ENCODE data around the gene SGTA.

Gene SGTA

DNA sequence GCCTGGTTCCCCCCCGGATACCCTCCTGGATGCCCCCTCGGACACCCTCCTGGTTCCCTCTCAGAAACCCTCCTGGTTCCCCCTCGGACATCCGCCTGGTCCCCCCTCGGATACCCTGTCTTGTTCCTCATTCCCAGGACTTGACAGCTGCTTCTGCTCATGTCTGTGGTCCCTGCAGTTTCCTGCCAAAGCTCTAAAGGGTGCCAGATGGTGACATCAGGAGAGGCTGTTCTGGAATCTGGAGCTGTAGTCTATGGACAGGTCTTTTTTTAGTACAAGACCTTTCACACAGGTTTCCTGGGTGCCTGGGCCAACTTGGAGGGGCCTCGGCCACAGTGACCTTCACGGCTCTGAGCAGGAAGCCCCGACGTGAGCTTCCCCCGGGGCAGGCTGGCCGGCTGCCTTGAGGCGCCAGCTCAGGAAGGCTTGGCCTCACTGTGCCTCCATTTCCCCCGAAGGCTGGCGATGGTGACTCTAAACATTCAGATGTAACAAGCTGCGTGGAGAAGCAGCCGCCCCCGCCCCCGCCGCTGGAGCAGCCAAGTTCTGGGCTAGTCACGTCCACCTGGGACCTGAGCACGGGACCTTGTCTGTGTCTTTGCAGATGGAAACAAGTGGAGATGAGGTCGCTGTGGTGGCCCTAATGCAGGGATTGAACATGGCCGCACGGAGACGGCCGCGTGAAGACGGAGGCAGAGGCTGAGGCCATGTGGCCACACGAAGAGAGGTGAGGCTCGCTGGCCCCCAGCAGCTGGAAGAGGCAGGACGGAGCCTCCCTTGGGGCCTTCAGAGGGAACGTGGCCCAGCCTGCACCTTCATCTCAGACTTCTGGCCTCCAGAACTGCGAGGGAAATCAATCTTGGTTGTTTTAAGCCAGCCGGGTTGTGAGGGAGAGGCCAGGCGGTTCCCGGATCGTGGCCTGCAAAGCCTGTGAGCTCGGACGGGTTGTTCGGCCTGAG lies 12.7 kb downstream of the SGTA start:
- DNase-seq (ENCODE audit: low spot score): no peak

DNA sequence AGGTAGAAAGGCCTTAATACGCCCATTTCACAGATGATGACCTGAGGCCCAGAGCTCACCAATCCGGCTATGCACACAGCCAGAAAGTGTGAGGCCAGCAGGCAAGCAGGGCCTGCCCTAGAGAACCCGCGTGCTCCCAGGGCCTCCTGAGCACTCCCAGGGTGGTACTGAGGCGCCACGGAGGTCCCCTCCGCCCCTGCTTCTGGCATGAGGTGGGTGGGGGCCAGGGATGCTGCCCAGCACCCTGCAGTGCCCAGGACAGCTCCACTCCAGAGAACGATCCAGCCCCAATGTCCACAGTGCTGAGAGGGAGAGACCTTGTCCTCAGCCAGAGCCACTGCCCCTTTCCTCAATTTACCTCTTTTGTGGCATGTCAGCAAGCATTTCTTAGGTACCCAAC lies 13.9 kb downstream of the SGTA start:
- no peak for DNase-seq (ENCODE audit: low spot score)

DNA sequence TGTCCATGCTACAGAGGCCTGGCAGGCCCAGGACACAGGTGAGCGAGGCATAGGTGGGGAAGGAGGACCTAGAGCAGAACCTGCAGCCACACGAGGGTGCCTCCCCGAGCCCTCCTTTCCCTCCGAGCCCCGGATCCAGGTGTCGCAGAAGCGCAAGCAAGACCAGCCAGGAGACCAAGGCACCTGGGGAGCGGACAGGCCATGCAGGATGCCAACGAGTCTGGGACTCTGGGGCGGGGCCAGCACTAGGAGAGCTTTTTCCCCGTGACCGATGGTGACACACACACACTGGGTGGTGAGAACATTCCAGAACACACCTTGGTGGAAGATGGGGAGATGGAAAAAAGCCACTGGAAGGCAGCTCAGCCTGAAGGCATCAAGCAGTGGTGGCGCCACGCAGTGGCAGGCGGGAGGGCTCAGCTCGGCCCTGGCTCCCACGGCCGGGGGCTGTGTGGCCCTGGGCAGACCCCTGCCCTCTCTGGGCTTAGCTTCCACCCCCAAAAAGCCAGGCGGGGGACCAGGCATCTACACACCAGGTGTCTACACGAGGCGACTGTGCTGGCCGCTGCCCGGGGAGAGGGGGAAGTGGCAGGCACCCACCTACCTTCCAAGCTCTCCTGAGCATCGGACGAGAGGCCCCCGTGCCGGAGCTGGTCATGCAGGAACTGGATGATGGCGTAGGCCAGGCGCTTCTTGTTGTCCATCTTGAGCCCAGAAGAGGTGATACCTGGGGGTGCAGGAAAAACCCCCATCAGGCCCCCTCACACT lies 14.5 kb downstream of the SGTA start:
- DNase-seq (ENCODE audit: low spot score): no peak

DNA sequence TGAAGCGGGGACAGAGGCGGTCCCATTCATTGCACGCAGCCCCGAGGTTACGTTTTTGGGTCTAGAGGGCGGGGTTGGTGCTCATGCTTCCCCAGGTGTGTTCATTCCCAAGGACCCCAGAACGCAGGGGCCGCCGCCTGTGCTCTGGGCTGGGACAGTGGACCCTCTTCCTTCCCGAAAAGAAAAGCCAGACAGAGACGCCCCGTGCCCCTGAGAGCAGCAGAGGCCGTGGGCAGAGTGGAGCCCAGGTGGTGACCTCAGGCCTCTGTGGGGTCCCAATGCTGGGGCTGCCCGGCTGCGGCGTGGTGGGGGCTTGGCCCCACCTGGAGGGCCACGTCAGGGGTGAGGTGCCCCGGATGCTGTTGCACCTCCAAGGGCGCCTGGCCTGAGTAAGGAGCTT lies 15.4 kb downstream of the SGTA start:
- DNase-seq (ENCODE audit: low spot score): no peak

DNA sequence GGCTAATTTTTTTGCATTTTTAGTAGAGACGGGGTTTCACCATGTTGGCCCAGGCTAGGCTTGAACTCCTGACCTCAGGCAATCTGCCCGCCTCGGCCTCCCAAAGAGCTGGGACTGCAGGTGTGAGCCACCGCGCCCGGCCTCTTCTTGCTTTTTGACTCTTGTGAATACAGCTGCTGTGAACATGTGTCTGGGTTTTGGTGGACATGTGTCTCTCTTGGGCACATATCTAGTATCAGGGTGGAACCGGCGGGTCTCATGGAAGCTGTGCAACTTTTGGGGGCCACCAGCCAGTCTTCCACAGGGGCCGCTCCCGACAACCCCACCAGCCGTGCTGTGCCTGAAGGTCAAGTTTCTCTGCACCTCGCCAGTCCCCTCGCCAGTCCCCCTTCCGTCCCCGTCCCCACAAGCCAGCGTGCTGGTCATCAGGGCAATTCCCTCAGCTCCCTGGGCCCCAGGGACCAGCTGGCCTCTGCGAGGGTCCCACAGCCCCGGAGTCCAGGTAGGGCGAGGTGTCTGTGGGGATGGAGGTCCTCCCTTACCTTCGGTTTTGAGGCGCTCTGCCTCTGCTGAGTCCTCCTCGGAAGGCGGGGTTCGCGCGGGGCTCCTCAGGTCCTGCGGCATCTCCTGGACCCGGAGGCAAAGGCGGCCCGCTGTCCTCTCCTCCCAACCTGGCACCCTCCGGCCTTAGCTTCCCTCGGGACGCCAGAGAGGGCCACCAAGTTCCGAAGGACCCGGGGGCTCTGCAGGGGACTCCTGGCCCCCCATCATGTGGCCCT lies 16.3 kb downstream of the SGTA start:
- no peak for DNase-seq (ENCODE audit: low spot score)

DNA sequence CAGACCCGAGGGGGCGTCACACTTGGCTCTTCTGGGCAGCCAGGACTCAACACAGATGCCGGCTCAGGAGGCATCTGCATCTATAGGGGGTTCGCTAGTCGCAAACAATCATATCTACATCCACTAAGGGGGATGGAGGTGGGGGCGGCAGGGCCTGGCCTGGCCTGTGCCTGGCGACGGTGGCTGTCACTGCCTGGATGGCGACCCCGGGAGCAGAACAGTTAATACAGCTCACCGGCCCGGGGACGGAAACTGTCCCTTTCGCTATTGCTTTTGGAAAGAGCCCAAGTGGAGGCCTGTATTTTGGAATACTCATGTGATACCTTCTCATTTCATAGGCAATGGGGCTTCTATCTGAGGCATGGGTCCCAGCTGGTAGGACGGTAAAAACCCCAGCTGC lies 17.7 kb downstream of the SGTA start:
- no peak for DNase-seq (ENCODE audit: low spot score)

DNA sequence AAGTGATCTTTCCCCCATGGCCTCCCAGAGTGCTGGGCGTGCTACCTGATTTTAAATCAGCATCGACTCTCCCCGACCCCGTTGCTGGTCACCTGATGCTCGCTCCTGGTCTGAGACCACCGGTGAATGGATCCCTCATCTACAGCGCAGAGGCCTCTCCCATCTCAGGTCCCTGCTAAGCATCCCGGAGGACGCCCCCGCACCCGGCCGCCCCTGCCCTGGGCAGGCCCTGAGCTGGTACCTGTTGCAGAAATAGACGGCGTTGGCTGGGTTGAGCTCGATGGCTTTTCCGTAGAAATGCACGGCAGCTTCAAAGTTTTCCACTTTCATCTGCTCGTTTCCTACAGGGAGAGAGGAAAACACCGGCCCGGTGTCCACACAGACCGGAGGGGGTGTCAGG lies 18.1 kb downstream of the SGTA start:
- no peak for DNase-seq (ENCODE audit: low spot score)

DNA sequence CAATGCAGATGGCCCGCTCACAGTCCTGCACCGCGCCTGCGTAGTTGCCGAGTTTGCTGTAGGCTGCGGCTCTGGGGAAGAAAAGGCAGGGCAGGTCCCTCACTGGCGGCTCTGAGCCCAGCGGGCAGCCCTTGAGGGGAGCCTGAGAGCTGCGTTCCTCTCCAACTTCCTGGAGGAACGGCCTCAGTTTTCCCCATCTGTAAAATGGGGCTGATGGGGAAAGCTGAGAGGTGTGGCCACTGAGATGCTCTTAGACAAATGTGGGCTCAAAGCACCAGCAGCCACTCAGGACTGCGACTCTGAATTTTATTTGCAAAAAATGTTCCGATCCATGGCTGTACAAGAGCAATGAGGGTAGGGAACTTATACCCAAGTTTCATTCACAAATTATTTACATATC lies 19.4 kb downstream of the SGTA start:
- no peak for DNase-seq (ENCODE audit: low spot score)

DNA sequence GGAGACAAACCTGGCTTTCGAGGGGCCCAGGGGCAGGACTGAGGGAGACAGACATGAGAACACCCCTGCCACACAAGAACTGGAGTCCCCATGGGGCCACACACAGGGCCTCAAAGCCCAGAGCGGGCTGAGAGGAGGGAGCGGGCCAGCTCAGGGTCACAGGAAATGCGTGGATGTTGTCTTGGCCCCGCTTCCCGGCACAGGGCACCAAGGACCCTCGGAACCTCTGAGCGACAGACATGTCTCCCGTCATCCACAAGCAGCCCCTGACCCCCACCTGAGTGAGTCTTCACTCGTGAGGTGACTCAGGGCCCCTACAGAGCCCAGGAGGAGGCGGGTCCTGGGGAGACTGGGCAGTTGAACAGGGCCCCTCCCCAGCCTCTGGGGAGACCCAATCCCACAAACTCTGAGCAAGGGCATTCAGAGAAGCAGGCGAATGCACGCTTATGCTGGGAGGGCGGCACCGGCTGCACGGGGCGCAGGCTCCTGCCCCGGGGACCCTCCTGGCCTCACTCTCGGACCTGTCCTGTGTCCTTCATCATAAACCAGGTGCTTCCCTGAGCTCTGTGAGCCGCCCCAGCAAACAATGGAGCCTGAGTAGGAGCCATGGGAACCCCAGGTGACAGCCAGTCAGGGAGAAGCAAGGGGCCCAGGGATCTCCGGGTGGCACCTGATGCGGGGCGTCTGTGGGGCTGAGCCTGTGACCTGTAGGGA lies 20.1 kb downstream of the SGTA start:
- no peak for DNase-seq (ENCODE audit: low spot score)

DNA sequence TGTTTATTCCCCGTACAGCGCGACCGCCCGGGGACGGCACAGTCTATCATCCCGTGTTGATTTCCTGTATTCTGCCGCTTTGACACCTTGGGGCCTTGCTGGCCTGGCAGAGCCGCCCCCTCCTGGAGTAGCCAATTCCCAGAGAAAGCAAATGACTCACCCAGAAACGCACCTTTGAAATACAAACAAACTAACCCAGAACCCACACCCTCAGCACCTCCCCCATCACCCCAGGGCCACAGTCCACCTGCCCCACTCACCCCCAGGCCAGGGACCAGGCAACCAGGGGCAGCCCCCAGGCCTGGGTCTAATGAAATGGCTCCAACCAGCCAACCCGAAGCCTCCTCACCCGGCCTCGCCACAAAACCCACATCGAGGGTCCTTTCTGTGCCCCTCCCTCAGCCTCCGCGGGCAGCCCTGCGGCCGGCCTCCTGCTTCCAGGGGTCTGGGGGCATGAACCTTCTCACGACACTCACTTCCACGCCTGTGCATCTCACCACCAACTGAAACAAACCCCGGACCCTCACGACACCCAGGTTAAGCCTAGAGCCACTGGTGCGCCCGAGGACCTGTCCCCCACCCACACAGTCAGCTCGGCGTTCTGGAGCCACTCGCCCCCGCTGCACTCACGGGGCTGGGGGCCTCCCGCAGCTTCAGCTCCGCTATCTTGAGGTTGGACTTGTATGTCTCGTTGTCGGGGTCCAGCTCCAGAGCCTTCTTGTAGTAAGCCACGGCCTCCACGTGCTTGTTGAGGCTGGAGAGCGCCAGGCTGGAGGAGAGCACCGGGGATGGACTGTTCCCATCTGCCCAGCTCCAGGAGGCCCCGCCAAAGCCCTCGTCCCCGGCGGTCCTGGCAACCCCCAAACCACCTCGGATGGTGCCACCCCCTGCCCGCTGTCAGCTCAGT lies 20.9 kb downstream of the SGTA start:
- no peak for DNase-seq (ENCODE audit: low spot score)

DNA sequence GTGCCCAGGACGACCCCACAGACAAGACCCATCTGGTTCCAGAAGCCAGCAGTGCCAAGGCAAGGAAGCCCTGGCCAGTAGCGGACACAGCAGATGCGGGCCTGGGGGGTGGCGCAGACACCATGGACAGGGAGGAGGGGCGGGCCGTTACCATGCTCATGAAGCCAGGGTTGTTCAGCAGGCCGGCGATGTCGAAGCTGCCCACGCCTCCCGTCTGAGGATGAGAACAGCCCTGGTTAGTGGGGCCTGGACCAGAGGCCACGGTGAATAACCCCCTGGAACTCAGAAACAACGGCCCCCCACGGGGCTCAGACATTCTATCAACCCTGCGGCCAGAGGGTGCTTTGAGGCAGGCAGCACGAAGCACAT lies 21.8 kb downstream of the SGTA start:
- no peak for DNase-seq (ENCODE audit: low spot score)

DNA sequence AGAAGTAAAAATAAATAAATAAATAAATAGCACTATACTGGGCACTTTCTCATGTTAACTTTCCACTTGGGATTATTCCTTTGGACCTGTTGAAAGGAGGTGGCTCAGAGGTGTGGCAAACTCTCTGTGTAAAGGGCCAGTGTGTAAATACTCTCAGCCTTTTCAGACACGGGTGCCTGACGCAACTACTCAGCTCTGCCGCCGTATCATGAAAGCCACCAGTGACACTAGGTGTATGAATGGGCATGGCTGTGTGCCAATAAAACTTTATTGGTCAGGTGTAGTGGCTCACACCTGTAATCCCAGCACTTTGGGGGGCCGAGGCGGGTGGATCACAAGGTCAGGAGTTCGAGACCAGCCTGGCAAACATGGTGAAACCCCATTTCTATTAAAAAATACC lies 23.1 kb downstream of the SGTA start:
- DNase-seq (ENCODE audit: low spot score): no peak

DNA sequence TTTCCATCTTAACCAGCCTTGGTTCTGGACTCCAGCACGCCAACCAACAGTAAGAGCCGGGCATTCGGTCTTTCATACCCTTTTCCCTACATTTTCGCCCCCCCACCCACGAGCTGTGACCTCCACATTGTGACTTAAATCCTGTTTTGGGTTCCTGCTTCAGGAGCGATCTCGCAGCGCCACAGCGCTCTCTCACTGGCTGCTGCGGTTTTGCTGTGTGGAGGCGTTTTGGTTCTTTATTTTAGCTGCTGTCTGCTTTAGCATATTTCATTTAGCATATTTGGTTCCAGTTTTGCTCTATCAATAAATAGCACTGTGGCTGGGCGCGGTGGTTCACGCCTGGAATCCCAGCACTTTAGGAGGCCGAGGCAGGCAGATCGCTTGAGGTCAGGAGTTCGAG lies 23.7 kb downstream of the SGTA start:
- DNase-seq (ENCODE audit: low spot score): no peak

DNA sequence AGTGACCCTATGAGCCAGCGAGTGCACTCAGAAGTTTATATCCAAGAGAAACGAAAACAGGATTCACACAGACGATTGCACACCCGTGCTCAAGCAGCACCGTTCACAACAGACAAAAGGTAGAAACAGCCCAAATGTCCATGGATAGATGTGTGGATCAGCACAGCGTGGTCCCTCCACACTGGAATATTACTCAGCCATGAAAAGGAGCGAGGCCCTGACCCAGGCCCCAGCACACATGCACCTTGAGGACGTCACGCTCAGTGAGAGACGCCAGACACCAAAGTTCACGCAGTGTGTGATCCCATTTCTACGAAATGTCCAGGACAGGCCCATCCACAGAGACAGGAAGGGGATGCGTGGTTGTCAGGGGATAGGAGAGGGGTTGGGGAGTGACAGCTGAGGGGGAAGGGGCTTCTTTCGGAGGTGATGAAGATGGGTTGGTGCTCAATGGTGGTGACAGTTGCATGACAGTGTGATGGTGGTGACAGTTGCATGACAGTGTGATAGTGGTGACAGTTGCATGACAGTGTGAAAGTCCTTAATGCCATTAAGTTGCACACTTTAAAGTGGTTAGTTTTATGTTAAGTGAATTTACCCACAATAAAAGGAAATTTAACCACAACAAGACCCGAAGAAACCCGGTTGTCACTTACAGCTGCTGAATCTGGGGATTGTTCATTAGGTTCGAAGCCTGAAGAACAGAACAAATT lies 24.3 kb downstream of the SGTA start:
- no peak for DNase-seq (ENCODE audit: low spot score)

DNA sequence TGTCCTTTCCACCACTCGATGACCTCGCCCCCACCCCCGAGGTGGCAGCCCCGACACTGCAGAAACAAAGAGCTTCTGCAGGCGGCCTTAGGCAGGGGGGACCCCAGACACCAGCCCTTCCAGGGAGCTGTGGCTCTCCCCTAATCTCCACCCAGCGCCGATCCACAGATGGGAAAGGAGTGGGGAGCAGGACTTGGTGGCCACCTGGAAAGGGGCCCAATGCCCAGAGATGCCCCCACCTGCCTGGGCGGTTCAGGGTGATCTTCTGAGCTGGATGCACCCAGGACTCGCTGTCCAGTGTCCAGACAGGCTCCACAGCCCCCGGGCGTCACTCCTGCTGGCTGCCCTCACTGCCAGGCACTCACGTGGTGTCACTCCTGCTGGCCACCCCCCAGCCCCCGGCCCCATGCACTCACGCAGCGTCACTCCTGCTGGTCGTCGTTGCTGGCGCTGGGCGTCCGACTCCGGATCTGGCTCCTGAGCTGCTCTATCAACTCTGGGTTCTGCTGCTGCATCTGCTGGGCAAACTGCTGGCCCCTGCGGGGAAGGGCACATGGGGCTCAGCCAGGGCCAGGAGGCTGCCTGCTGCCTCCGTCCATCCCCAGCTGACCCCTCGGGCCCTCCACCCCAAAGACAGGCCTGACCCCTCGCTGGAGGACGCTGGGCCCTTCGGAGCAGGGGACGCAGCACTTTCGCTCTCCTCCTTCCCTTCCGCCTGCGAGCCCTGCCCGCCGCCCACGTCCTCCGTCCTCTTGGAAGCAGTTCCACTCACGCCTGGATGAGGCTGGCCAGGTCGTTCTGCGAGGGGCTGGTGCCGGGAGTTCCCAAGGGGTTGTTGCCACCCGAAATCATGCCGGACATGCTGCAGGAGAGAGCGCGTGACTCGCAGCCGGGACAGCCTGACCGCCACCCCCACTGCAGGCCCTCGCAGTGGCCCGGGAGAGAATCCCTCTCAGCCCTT lies 25.9 kb downstream of the SGTA start:
- DNase-seq (ENCODE audit: low spot score): no peak

DNA sequence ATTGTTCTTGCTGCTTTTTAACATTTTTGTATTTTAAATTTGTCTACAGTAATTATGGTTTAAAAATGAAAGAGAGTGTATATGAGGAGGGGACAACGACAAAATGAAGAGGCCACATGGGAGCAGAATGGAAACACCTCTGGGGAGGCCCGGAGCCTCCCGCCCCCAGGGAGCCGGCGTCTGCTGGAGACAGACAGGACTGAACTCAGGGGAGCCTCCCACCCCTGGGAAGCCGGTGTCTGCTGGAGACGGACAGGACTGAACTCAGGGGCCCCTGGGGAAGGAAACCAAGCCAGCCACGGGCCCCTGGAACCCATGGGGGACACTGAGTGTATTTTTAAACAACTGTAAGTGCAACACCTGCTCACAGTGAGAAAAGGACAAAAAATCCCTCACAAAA lies 26.6 kb downstream of the SGTA start:
- no peak for DNase-seq (ENCODE audit: low spot score)

DNA sequence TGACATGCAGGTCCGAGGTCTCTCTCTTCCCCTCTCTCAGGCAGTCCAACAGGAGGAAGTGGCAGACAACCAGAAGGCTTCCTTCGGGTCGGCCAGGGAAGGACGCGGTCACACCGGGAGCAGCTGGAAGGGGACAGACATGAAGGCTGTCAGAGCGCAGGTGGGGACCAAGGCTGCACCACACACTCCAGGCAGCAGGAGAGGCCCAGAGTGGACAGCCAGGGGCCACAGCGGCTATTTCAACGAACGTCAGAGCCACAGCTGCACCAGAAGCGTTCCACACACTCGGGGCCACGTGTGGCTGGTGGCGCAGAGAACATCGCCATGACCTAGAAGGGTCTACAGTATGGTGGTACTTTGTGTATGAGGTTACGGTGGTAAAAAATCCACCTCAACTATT lies 27.3 kb downstream of the SGTA start:
- DNase-seq (ENCODE audit: low spot score): no peak

DNA sequence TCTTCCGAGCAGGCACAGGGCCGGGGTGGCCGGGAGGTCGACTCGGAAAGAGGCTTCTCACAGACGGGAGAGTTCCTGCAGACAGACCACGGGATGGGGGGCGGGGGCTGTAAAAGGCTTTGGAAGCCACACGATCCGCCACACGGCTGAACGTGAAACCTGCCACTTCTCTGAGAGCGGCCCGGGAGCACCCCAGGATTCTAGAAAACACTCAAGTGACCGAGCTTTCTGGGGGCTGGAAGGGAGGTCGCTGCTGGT lies 27.7 kb downstream of the SGTA start:
- no peak for DNase-seq (ENCODE audit: low spot score)

DNA sequence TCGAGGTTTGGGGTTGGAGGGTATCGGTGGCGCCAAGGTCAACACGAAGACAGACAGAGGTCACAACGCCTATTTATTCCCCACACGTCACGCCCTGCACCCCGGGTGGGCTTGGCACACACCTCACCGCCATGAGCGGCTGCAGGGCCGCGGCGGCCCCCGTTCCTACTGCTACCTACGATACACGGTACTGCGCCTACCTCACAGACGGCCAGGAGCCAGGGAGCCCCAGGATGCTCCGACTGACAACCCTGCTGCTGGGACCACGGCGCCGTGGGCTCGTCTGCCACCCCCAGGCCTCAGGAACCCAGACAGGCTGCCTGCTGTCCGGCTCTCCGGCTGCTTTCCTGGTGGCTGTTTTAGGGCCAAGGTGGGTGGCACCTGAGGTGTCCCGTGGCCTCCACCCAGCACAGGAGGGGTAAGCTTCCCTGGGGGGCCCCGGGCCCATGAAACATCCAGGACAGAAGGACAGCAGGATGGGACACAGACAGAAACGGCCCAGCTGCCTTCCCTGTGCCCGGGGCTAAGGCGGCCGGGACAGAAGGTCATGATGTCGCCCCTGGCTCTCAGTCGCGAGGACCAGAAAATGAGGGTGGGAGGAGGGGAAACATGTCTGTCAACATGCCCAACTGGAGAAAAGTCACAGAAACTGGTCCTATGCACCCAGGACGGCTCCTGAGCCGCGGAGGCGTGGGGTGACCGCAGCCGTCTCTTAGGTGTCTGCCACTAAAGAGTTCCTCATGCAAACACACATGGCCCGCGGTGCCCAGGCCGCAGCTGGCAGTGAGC lies 28.2 kb downstream of the SGTA start:
- DNase-seq (ENCODE audit: low spot score): no peak
